Left colon (tissue), 2 donors: ENCODE measurements around the gene MATN4. TPM values are rescaled to one million over a fixed set of nuclear protein-coding genes. Genes with fewer than 3 reads are reported as not detected.
A peak's percentile ranks its signal among the peaks of the same experiment; 100 is the strongest.

Experiments
- ATAC-seq: fragments of 200-7000 bp; cut with Tn5 transposase; one replicate; pipeline ENCODE4 v1.9.1; 2020; ENCODE audit warnings: mild to moderate bottlenecking, moderate library complexity
- DNase-seq, 2 donors: peaks; one replicate each; pipeline ENCODE4 v3.0.0-alpha.2; 2020
- intact Hi-C, 2 donors: fragments of 100-400 bp; cut with DNase I in 1 of 2; cut with micrococcal nuclease in 1 of 2; formaldehyde crosslinking; loops; one replicate each; pipeline versions ENCODE4 v1.11.2 to v1.14.0; 2022; cut with DNase I, micrococcal nuclease
- total RNA-seq, 2 donors: library from RNA; stranded (reverse); fragmentation: NEBNext Ultra II Directional; extraction: Animal tissue kit (Norgen Biotek cat#: 25700); gene quantifications; one replicate each; pipeline ENCODE4 v1.2.1, GENCODE V29; 2021
- donor health status: DM: no; HTN: no; CAD: no.
- donor health status: DM: yes; HTN: yes; CAD: no.

MATN4 gene
- total RNA-seq, 2 donors from 2014 or later: not detected

DNA sequence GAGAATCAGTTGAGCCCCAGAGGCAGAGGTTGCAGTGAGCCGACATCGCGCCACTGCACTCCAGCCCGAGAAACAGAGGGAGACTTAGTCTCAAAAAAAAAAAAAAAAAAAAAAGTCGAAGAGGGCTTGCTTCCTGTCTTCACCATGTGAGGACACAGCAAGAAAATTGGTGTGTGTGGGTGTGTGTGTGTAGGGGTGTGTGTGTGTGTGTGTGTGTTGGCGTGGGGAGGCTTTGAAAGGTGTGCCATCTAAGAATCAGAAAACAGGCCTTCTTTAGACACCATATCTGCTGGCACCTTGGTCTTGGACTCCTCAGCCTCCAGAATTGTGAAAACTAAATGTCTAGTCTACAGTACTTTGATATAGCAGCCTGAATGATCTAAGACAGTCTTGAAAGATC is 8.3 kb downstream of the MATN4 start:
- intact Hi-C loops: loop anchor here in 1 of 2 donors (5.0 to 10.0 kb wide), 2 partner anchors 255 to 458 kb away; no protein-coding TSS in a partner anchor

DNA sequence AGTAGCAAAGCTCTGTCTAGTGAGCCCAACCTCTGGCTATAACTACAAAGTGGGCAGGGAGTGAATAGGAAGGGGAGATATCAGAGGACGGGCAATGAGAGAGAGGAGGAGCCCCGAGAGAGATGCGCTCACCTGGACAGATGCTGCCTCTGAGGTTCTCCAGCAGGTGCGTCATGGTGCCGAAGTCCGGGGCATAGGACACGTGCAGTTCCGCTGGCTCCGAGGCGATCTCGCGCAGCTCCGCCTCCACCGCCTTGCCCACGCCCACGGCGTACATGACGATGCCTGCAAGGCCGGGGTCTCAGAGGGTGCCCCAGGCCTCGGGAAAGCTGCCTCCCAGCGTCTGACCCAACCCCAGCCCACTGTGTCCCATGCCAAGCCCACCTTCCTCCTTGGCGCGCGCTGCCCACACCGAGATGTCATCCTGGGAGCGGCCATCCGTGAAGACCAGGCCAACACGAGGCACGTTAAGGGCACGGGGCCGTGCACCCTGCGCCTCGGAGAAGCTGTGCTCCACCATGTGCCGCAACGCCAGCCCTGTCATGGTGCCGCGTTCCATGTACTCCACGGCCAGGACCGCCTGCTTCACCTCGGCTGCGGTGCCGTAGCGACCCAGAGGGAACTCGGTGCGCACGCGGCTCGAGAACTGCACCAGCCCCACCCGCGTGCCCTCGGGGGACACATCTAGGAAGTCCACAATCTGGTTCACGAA is 10.2 kb downstream of the MATN4 start:
- ATAC-seq (no peak), DNase-seq (no peak)
- intact Hi-C loops: loop anchor here in 1 of 2 donors (10.0 kb wide), 1 partner anchor 253 kb away; no protein-coding TSS in a partner anchor

More for the DNA sequence above, 8.3 kb downstream of the MATN4 start:
- no peak for ATAC-seq
- DNase-seq: no peak

GRCh38 chr20:45294659-45295058 is 13.4 kb downstream of the MATN4 start:
- no peak for DNase-seq
- intact Hi-C loops: loop anchor here in 1 of 2 donors (10.0 kb wide), 1 partner anchor 250 kb away; no protein-coding TSS in a partner anchor
- ATAC-seq: no peak

DNA sequence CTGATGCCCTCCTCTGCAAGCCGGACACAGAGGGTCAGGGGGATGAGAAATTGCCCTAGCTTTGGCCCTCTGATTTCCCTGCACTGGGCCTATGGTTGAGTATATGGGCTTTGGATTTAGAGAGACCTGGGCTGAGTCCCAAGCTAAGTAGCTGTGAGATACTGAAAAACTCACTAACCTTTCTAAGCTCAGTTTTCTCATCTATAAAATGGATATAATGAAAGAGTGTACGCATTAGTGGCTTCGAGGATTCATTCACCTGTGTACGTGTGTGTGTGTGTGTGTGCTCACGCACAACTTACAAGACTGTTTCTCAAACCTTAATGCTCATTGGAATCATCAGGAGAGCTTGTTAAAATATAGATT is 14.1 kb downstream of the MATN4 start:
- ATAC-seq: no peak
- DNase-seq: no peak
- intact Hi-C loops: loop anchor here in 1 of 2 donors (10.0 kb wide), 1 partner anchor 249 kb away; no protein-coding TSS in a partner anchor

- ATAC-seq: peak; percentile 86
- intact Hi-C loops: loop anchor here in 1 of 2 donors (10.0 kb wide), 1 partner anchor 249 kb away; no protein-coding TSS in a partner anchor
Measured at GRCh38 chr20:45293041-45294002, 14.8 kb downstream of the MATN4 start.

GRCh38 chr20:45292343-45292742 is 15.8 kb downstream of the MATN4 start:
- intact Hi-C loops: loop anchor here in 1 of 2 donors (10.0 kb wide), 1 partner anchor 248 kb away; no protein-coding TSS in a partner anchor
- ATAC-seq: no peak

More at GRCh38 chr20:45293041-45294002, 14.8 kb downstream of the MATN4 start:
- DNase-seq: peak; percentile 75 to 90

DNA sequence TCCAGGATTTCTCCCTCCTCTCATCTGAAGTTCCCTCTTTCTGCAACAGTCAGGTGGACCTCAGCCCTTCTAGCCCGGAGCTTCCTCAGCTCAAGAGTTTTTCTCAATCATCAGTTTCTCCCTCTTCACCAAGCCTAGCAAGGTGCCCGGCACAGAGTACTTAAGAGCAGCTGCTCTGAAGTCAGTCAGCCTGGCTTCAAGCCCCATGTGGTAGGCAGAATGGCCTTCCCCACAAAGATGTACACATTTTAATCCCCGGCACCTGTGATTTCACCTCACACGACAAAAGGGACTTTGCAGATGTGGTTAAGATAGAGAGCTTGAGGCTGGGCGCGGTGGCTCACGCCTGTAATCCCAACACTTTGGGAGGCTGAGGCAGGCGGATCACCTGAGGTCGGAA is 16.6 kb downstream of the MATN4 start:
- intact Hi-C loops: loop anchor here in 1 of 2 donors (10.0 kb wide), 1 partner anchor 247 kb away; no protein-coding TSS in a partner anchor
- DNase-seq (no peak), ATAC-seq (no peak)

More at GRCh38 chr20:45292343-45292742, 15.8 kb downstream of the MATN4 start:
- no peak for DNase-seq

DNA sequence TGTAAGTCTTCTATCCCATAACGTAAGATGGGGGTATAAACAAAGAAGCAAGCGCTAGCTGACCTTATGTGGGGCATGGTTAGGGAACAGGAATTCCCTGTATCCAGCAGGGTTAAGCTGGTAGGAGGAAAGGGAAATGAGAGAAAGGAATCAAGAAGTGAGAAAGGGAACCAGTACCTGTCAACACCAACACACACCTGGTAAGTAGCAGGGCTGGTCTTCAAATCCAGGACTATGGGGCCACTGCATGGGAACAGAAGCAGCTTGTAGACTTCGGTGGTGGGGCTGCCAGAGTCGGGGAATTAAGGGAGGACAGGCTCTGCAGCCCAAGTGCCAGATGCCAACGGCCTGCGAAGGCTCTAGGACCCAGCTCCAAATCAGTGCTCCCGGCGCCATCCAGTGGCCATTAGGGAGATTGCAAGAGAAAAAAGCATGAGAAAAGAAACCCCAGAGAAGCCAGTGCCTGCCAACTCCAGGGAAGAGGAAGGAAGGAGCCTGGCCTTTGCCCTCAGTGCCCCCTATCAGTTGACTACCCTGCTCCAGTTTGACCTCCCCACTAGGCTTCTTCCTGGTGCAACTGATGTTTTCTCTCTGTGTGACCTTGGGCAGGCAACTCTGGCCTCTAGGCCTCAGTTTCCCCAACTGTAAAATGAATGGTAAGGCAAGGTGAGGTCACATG is 17.3 kb downstream of the MATN4 start:
- intact Hi-C loops: loop anchor here in 1 of 2 donors (10.0 kb wide), 1 partner anchor 246 kb away; no protein-coding TSS in a partner anchor
- ATAC-seq: peak; percentile 70
- peak; percentile 70 to 82 for DNase-seq

DNA sequence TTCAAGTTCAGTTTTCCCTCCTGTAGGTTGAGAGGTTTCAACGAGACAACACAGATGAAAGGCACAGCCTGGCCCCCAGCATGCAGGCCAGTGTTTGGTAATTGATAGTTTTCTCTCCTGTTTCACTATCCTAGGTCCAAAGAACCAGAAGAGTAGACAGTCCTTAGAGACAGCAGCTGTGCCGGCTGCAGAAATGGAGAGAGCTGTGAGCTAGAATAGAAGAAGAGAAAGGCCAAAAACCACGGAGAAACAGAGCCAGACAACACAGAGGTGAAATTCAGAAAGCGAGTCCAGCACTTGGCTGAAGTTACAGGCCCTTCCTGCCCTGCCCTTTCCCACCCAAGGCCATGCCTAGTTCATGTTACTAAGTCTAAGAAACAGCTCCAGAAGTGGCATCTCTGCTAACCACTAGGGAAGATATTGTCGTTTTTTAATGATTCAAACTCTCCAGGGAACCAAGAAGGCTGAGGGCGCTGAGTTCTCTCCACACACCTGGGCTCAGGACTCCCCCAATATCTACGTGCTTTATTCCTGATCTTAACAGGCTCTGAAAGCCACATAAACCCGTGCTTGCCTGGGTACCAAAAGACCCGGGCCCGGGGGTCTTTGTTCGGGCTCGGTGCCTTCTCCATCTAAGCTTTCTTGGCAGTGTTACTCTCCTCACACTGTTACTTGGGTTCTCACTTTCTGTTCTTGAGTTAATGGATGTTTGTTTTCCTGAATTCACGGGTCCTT is 18.0 kb downstream of the MATN4 start:
- no peak for ATAC-seq
- intact Hi-C loops: loop anchor here in 1 of 2 donors (10.0 kb wide), 1 partner anchor 245 kb away; no protein-coding TSS in a partner anchor
- no peak for DNase-seq

DNA sequence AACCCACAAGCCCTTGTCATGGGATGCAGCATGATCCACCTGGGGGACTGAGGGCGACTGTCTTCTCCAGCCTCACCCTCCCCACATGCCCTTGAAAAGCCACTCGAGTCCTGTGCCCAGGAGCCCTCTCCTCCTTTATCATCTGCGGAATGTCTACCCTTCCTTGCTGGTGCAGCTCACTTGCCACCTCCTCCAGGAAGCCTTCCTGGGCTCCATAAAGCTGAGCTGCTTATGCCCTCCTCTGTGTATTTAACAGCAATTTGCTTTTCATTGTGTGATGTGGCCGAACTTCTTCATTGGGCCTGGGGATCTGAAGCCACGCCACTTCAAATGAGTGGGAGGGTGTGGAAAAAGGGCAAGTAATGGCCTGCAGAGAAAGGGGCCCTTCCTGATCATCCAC is 19.2 kb downstream of the MATN4 start:
- intact Hi-C loops: no loop called here
- DNase-seq: no peak
- ATAC-seq: no peak

- intact Hi-C loops: no loop called here
- DNase-seq (no peak), ATAC-seq (no peak)
Measured at GRCh38 chr20:45288376-45288775, 19.7 kb downstream of the MATN4 start.

- intact Hi-C loops: no loop called here
- DNase-seq (no peak), ATAC-seq (peak; percentile 45)
Measured at GRCh38 chr20:45283551-45284057, 24.5 kb downstream of the MATN4 start.

- DNase-seq (no peak), ATAC-seq (no peak)
- intact Hi-C loops: no loop called here
Measured at GRCh38 chr20:45282700-45283550, 25.2 kb downstream of the MATN4 start.

- ATAC-seq: no peak
- DNase-seq: no peak
- intact Hi-C loops: no loop called here
Measured at GRCh38 chr20:45279992-45280391, 28.1 kb downstream of the MATN4 start.

DNA sequence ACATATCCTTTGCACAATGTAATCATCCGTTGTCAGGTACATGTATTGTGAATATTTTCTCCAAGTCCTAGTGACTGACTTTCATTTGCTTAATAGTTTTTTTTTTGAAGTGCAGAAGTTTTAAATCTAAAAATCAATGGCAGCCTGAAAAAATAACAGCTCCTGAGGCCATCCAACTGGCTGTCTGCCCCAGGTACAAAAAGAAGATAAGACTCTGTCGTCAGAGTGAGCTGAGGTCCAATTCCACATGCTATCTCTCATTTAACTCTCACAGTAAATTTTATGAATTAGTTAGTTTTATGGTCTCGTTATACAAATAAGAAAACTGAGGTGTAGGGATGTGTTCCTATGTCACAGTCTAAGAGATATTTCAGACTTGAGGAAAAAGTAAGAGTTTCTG is 32.8 kb downstream of the MATN4 start:
- DNase-seq (no peak), ATAC-seq (no peak)
- intact Hi-C loops: no loop called here

DNA sequence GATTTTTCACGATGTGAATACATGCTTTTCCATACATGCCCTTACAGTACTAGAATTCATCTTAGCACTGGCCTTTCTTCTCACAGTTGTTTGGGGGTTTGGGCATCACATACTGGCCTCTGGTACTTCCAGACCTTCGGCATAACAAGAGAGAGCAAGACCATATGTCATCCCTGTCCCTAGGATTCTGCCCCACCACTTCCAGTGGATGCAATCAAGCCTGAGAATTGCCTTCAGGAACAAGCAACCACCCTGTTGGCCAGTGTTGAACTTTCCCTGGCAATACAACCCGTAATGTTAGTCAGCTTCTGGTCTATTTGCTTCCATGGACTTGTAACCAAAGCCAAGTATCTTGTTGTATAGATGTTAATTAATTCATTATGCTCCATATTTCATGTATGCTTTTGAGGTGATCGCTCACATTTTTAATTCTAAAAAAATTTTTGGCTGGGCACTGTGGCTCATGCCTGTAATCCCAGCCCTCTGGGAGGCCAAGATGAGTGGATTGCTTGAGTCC is 38.3 kb downstream of the MATN4 start:
- DNase-seq: no peak
- intact Hi-C loops: no loop called here

DNA sequence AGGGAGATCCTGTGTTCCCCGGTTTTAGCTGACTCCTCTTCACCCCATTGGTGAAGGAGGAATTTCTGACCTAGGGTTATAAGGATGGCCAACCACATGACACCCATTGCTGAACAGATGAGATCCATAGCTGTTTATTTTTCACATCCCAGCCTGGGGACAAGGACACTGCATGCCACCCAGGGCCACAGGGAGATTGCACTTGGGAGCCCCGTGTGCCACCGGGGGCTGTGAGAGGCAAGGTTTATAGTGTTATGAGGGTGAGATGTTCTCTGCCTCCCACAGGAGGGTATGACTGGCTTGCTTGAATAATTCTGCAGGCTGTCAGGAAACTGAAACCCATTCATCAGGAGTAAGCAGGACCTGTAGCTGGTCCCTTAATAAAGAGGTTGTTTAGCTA is 39.0 kb downstream of the MATN4 start:
- intact Hi-C loops: no loop called here
- no peak for ATAC-seq
- no peak for DNase-seq

More for the DNA sequence above, 38.3 kb downstream of the MATN4 start:
- no peak for ATAC-seq
